Measurements from ENCODE around the gene FBLN1.
"Not testable (repeated sequence)": the region's sequence is repeated elsewhere in the genome, so short reads cannot be mapped to it uniquely, and the experiment has no call there.

FBLN1 gene

DNA sequence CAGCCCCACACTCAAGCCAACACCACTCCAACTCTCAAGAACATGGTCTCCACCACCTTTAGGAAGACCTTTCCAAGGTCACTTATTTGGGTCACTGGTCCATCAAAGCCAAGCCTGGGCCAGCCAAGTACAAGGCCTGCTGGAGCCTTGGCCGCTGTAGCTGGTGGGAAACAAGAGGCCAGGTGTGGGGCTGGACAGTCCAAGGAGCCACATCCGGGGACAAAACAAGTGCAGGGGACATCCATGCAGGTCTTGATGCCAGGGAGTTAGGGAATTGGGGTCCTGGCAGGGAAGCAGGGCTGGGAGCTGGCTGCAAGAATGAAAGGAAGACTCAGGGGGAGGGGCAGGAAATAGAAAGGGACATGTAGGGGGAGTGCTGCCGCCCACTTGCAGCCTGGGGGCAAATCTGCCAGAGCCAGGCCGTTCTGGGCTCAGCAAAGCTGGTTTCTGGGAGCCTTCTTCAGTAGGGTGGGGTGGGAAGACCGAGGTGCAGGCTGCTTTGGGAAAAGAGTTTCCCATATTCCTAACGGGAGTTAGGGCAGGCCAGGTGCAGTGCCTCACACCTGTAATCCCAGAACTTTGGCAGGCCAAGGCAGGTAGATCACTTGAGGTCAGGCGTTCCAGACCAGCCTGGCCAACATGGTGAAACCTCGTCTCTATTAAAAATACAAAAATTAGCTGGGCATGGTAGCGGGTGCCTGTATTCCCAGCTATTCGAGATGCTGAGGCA is 99.5 kb downstream of the FBLN1 start:
- no peak for DNase-seq

DNA sequence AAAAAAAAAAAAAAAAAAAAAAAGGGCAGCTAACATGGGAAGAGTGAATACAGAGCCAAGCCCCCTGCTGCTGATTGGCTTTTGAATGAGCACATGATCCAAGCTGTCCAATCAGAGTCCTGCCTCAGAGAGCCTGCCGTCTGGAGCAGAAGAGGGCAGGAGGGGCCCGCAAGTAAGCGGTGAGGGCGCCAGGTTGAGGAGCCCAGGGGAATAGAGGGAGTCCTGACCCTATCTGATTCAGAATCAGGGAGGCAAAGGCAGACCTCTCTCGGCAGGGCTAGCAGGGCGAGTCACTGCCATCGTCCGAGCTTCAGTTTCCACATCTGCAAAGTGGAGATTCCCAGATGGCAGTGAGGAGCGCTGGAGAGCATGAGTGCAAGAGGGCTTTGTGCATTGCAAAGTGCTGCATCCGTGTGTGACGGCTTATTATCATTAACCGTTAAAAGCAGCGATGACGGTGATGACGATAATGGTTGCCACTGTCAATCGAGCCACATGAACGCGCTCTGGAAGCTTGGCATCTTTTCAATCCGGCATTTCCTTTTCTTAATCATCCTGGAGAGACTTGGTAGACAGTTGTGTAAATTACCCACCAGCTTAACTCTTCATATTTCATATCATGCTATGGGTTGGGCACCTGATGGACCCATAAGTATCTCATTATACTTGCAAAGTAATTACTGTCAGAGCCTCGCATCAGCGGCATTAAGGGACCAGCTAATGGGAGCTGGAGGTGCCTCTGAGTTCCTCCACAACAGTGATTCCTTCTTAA is 100.3 kb downstream of the FBLN1 start:
- DNase-seq = peak in 30 of 56 donors; percentile 4 to 73 (median 30)

DNA sequence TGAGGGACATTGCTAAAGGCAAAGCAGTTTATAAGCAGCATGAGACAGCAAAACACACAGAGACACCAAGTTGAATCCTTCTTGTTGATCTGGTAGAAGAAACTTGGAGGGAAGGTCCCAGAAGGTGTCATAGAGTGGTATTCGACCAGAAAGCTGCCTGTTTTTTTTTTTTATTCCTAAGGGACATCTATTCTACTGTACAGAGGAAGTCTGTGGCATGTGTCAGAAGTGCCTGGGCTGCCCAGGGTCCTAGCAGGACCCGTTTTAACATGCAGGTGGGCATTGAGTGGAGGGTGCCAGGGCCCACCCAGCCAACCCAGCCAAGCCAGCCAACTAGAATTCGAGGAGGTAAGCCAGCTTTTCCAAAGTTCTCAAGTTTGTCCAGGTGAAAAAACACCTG is 100.9 kb downstream of the FBLN1 start:
- no peak for DNase-seq

DNA sequence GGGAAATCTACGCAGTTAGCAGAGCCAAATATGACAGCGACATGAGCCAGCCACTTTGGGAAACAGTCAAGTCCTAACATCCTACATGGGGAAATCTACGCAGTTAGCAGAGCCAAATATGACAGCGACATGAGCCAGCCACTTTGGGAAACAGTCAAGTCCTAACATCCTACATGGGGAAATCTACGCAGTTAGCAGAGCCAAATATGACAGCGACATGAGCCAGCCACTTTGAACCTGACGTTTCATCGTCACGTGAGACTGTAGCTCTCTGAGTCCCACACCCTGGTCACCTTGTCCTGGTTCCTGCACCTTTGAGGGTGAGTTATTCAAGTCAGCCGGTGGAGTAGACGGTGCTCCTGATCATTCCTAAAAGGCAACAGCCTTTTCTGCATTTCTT is 105.4 kb downstream of the FBLN1 start:
- DNase-seq = not testable (repeated sequence)

DNA sequence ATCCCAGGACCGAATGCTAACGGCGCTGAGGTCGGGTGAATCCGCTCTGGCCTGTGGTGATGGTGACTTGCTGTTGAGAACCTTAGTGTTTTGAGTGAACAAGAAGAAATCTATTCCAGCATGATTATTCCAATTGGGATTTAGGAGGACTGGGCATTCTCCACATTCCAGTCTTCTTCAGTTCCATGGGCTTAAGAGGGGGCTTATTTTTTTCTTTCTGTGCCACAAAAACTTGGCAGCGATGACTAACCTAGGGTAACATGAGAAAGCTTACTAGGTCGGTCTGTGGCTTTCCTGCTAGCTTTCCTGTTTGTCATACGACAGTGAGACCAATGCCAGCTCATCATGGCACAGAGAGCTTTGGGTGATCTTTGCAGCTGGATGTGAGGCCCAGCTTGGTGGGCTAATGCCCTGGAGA is 106.1 kb downstream of the FBLN1 start:
- no peak for DNase-seq

DNA sequence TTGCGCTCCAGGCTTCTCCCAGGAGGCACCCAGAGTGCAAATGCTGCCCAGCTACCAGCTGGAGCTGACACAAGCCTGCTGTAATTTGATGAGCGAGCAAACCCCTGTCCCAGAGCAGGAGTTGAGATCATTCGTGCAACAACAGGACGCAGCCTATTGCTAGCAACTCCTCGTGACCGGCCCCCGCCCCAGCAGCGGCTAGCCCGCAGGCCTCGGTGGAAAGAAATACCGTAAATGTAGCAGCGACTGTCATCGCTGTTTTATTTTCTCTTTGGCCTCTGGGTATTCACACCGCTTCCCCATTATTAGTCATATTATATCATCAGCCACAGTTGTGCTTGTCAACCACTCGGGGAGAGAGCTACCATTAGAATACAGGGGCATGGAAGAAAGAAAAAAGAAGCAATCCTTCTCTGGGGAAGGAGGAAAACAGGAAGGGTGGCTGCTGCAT is 109.8 kb downstream of the FBLN1 start:
- DNase-seq = no peak

DNA sequence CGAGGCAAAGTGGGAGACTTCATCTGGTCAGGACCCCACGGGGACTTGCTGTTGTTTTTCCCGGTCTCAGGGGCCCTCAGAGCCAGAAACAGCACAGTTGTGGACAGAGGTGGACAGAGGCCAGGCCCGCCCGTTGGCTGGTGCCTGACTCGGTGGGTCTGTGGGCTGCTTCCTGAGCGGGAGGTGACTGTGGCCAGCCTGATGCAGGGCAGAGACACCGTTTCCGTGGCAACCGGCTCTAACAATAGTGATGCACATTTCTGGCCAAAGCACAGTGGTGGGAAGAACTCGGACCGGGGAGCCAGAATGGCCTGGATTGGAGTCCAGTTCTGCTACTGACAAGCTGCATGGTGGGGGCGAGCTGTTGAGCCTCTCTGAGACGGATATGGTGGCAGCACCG is 110.3 kb downstream of the FBLN1 start:
- DNase-seq = no peak

DNA sequence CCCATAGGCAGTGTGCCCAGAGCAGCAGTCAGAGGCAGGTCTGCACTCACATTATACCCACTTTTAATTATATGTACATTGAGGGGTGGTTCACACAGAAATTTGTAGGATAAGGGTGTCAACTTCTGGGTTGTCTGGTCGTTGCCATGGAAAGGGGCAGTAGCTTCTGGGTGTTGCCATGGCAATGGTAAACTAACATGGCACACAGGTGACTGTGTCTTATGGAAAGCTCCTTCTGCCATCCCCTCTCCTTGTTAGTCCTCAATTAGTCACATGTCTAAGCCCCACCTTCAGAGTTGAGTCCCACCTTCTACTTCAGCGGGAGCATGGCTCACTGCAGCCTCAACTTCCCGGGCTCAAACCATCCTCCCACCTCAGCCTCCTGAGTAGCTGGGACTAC is 112.7 kb downstream of the FBLN1 start:
- no peak for DNase-seq

DNA sequence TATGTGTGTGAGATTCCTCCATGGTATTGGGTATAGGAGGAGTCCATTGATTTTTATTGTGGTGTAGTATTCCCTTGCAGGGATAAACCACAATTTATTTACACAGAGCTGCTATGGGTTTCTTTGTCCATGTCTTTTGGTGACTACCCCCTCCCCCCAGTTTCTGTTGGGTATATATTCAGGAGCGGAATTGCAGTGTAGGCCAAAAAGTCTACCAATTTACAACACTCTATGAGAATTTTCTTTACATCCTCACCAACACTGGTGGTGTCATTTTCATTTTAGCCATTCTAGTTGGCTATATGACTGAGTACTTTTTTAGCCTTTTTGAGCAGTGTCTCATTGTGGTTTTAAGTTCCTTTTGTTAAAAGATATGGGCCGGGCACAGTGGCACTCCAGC is 113.7 kb downstream of the FBLN1 start:
- no peak for DNase-seq

DNA sequence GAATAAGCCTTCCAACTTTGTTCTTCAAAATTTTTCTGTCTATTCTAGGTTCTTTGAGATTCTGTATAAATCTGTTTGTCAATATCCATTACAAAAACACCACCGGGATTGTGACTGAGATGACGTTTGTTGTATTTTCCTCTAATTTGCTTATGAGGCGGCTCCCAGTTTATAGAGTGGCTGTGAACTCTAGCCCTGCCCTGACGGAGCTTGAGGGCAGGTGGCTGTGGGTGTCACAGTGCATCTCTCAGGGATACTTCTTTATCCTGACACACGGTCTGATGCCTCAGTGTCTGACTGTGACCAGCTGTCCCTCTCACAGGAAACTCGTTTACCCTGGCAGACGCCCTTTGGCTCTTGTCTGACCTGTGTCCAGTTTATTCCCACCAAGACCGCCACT is 115.3 kb downstream of the FBLN1 start:
- no peak for DNase-seq

DNA sequence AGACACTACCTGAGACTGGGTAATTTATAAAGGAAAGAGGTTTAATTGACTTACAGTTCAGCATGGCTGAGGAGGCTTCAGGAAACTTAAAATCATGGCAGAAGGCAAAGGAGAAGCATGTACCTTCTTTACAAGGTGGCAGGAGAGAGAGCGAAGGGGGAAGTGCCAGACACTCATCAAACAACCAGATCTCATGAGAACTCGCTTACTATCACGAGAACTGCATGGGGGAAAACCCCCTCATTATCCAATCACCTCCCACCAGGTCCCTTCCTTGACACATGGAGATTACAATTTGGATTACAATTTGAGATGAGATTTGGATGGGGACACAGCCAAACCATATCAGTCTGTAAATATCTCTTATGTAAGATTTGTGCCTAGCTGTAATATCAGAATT is 118.0 kb downstream of the FBLN1 start:
- no peak for DNase-seq

DNA sequence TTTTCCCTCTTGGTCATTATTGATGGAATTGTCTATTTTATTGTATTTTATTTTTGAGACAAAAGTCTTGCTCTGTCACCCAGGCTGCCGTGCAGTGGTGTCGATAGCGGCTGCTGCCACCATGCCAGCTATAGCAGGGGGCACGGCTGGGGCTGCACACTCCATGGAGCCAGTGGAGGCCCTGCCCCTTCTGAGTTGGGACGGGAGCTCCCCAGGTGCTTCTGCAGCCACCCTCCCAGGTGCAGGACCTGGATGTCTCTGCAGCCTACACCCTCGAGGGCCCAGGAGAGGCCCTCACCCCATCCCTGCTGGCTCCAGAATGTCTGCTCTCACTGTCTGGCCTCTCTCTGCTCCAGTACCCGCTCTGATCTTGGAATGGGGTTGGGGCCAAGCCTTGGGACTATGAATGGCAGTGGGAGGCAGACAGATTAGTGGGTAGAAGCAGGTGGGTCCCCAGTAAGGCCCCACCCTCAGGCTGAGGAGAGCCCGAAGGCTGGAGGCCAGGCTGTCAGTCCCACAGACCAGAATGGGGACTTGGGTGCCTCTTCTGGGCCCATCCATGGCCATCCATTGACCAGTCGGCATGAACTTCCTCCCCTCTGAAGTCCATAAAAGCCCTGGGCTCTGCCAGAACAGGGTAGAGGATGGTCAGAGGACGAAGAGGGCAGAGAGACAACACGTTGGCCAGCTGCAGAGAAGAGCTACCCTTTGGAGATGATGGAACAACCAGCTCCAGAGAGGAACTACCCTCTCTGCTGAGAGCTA is 119.3 kb downstream of the FBLN1 start:
- no peak for DNase-seq

DNA sequence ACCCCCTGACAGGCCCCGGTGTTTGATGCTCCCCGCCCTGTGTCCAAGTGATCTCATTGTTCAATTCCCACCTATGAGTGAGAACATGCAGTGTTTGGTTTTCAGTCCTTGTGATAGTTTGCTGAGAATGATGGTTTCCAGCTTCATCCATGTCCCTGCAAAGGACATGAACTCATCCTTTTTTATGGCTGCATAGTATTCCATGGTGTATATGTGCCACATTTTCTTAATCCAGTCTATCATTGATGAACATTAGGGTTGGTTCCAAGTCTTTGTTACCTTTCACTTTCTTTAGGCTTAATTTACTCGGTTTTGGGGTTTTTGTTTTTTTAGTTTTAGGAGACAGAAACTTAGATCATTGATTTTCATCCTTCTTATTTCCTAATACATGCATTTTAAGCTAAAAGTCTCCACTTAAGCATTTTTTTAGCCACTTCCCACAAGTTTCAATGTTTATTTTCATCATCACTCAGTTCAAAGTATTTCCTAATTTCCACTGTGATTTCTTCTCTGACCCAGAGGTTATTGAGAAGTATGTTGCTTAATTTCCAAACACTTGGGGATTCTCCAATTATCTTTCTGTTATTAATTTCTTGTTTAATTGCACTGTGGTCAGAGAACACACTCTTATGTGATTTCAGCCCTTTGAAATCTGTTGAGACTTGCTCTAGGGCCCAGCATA is 120.9 kb downstream of the FBLN1 start:
- not testable (repeated sequence) for DNase-seq

DNA sequence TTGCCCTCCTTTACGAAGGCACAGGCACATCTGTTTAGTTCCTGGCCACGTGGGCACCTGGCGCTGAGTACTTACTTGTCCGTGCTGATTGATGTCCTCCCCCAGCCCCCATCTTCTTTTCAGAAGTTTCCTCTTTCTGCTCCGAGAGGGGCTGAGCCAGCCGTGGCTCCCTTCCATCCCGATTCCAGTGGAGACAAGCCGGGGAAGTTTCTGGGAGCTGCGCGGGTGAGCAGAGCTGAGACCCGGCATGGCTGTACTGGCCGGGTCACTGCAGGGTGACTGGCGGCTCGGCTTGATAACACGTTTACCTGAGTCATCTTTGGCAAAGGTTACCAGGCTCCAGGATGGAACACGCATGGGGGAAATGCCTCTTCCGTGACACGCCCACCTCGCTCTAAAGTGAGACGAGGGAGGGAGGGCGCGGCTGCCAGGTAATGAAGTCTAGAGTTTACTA is 123.5 kb downstream of the FBLN1 start:
- no peak for DNase-seq

DNA sequence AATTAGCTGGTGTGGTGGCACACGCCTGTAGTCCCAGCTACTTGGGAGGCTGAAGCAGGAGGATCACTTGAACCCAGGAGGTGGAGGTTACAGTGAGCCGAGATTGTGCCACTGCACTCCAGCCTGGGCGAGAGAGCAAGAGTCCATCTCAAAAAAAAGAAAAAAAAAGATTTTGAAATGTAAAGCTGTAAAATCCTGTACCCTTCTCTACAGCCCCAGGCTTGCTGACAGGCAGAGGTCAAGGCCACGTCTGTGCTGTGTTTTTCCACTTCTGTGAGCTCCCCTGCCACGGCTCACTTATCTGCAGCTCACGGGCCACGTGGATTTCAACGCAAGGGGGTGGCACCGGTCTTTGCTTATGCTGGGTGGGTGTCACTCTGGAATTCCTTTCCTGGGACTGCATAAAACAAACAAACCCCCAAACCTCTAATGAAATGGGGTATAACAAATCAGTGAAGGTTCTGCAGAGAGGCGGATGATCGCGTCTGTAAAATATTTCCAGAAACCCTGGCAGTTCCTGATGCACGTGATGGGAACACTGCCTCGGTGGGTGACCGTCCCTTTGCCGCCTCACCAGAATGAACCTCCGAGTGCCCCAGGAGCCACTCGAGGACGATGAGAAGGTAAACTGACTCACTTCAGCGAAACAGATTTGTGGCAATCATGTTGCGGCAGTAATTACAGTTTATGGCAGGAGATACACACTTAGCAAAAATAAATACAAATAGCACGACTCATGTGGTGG is 125.0 kb downstream of the FBLN1 start:
- DNase-seq = no peak

DNA sequence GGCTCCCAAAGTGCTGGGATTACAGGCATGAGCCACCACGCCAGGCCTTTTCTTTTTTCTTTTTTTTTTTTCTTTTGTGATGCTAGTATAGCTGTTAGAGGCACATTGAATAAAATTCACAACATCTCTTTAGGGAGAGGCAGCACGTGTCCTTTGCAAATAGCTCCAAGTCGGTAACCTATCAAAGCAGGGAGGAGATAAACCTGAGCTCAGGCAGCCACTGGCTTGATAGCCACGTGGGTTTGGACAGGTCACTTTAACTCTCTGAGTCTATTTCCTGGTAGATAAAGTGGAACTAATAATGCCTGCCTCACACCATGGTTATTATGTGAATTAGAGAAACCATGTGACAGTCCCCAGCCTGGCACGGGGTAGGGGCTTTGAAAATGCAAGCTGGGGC is 125.8 kb downstream of the FBLN1 start:
- DNase-seq = no peak

DNA sequence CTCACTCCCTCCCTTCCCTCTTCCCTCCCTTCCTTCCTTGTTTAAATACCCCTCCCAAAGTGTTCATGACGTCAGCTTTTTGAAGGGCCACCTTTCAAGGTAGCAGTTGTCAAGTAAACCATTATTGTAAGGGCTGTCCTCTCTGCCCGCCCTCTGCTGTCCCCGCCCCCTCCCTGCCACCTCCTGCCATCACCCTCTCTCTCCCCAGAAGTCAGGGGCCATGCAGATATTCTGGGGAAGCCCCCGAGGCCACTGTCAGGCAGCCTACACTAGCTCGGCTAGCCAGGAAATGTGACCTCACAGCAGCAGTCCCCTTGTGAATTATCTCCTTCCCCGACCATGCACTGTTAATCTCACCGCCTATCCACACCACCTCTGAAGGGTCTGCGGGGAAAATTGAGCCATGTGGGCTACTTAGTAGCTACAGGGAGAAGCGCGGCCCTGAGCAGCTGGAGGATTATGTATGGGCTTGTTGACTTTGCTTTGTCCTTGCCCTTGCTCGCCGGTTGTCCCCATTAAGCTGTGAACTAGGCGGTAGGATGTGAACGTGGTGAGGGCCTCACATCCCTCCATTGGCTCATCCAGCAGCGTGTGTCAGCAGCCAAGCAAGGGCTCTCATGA is 126.9 kb downstream of the FBLN1 start:
- DNase-seq = no peak

DNA sequence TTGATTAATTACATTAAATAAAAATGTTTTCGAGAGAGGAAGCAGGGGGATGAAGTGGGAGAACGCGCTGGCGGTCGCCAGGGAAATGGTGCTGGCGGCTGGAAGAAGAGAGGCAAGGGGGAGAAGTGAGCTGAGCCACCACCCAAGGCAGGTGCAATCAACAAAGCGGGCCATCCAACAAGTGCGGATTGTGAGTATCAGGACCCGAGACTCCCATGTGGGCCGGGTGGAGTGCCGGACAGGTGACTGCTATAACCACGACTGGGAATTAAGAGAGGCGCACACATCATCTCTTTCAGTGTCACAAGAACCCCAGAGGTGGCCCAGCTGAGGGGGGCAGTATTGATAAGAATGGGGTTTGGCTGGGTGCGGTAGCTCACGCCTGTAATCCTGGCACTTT is 127.8 kb downstream of the FBLN1 start:
- no peak for DNase-seq

DNA sequence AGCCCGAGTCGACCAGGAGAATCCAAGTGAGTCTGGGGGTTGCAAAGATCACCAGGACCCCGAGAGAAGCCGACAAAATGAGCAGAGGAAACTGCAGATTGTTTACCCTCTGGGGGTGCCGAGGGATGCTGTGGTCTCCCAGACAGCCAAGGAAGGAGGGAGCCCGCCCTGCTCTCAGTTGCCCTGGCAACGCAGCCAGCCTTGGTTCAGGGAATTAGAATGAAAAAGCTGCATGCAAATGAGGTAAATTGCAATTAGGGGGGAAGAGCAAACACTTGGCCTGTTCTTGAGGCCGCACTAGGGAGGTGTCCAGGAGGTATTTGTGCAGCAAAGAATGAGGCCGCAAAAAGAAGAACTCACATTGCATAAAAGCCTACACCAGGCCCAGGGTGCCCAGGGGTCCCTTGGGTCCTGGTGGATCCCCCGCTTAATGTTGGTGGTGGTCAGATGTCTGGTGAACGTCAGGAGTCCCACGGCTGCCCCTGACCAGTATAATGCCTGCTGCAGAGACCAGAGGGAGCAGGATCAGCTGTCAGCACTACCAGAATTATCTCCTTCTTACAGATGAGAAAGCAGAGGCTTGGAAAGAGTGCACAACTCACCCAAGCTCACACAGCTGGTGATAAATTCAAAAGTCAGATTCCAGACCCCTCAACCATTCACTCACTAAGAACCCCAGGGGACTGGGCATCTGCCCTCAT is 128.6 kb downstream of the FBLN1 start:
- peak in 31 of 56 donors; percentile 3 to 75 (median 28) for DNase-seq

DNA sequence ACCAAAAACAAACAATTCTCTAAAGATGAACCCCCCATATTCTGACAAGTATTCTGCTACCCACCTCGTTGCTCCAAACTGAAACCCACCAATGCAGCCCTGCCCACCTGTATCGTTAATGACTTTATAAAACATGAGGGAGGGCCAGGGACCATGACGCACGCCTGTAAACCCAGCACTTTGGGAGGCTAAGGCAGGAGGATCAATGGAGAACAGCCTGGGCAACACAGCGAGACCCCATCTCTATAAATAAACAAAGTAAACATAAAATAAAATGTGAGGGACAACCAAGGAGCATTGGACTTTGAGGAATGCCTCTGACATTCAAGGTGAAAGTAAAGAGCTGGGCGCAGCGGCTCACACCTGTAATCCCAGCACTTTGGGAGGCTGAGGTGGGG is 129.2 kb downstream of the FBLN1 start:
- no peak for DNase-seq

All from nucleus accumbens (tissue), 56 donors.